Neural crest cell (in vitro differentiated cells): Measurements from ENCODE around the gene AKAP13. TPM values are rescaled to one million over a fixed set of nuclear protein-coding genes. Genes with fewer than 3 reads are reported as not detected.

Experiments
- DNase-seq: peaks from one replicate; pipeline ENCODE4 v3.0.0; 2021; ENCODE audit warnings: low read depth, mixed read lengths, low spot score
- H3K27ac Mint-ChIP-seq: one replicate; pipeline ENCODE4 v1.8.0; 2021; ENCODE audit warnings: mild to moderate bottlenecking, mixed read lengths; ENCODE audit not compliant: unreplicated experiment
- H3K27me3 Mint-ChIP-seq: 2 replicates; pipeline ENCODE4 v1.8.0; 2021; ENCODE audit warnings: low read depth, mild to moderate bottlenecking, mixed read lengths
- H3K36me3 Mint-ChIP-seq: 2 replicates; pipeline ENCODE4 v1.8.0; 2021; ENCODE audit warnings: low read depth, mild to moderate bottlenecking, mixed read lengths
- H3K4me1 Mint-ChIP-seq: 2 replicates; pipeline ENCODE4 v1.8.0; 2021; ENCODE audit warnings: mixed read lengths
- H3K4me3 Mint-ChIP-seq: one replicate; pipeline ENCODE4 v1.8.0; 2021; ENCODE audit warnings: mild to moderate bottlenecking, mixed read lengths
- H3K9me3 Mint-ChIP-seq: 2 replicates; pipeline ENCODE4 v1.8.0; 2021; ENCODE audit warnings: mixed read lengths
- total RNA-seq: library from RNA; stranded (reverse); gene quantifications from 2 replicates; pipeline ENCODE4 v1.2.1, GENCODE V29; 2021
- TF ChIP-seq, protein P1 (sequence below): fragments of 200-600 bp; sonication (generic); conservative IDR thresholded peaks from 2 replicates; pipeline ENCODE4 v1.5.0; 2021; ENCODE audit warnings: antibody characterized with exemption, mild to moderate bottlenecking

The AKAP13 gene
- total RNA-seq, 1 donor from 2014 or later, result 81.3 TPM

- peaks cover 4% of the 10 kb centered on the region for H3K9me3 Mint-ChIP-seq
- H3K36me3 Mint-ChIP-seq, result no peaks in the 10 kb centered on the region
- peaks cover 42% of the 10 kb centered on the region for H3K4me1 Mint-ChIP-seq
- no peak overlapping the region for H3K4me3 Mint-ChIP-seq
- TF ChIP-seq, protein P1, sequence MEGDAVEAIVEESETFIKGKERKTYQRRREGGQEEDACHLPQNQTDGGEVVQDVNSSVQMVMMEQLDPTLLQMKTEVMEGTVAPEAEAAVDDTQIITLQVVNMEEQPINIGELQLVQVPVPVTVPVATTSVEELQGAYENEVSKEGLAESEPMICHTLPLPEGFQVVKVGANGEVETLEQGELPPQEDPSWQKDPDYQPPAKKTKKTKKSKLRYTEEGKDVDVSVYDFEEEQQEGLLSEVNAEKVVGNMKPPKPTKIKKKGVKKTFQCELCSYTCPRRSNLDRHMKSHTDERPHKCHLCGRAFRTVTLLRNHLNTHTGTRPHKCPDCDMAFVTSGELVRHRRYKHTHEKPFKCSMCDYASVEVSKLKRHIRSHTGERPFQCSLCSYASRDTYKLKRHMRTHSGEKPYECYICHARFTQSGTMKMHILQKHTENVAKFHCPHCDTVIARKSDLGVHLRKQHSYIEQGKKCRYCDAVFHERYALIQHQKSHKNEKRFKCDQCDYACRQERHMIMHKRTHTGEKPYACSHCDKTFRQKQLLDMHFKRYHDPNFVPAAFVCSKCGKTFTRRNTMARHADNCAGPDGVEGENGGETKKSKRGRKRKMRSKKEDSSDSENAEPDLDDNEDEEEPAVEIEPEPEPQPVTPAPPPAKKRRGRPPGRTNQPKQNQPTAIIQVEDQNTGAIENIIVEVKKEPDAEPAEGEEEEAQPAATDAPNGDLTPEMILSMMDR, result no peak
- no peak overlapping the region for H3K27ac Mint-ChIP-seq
- no peaks in the 10 kb centered on the region for H3K27me3 Mint-ChIP-seq
- DNase-seq, result no peak
Observed at GRCh38 chr15:85333132-85333831, 47.1 kb upstream of the AKAP13 start.

- H3K27ac Mint-ChIP-seq, result no peak overlapping the region
- no peaks in the 10 kb centered on the region for H3K36me3 Mint-ChIP-seq
- H3K4me3 Mint-ChIP-seq, result no peak overlapping the region
- TF ChIP-seq, protein P1, result no peak
- DNase-seq, result no peak
- H3K27me3 Mint-ChIP-seq, result no peaks in the 10 kb centered on the region
- peaks cover 4% of the 10 kb centered on the region for H3K9me3 Mint-ChIP-seq
- H3K4me1 Mint-ChIP-seq, result peaks cover 37% of the 10 kb centered on the region
Observed at GRCh38 chr15:85334241-85334640, 46.2 kb upstream of the AKAP13 start.

DNA sequence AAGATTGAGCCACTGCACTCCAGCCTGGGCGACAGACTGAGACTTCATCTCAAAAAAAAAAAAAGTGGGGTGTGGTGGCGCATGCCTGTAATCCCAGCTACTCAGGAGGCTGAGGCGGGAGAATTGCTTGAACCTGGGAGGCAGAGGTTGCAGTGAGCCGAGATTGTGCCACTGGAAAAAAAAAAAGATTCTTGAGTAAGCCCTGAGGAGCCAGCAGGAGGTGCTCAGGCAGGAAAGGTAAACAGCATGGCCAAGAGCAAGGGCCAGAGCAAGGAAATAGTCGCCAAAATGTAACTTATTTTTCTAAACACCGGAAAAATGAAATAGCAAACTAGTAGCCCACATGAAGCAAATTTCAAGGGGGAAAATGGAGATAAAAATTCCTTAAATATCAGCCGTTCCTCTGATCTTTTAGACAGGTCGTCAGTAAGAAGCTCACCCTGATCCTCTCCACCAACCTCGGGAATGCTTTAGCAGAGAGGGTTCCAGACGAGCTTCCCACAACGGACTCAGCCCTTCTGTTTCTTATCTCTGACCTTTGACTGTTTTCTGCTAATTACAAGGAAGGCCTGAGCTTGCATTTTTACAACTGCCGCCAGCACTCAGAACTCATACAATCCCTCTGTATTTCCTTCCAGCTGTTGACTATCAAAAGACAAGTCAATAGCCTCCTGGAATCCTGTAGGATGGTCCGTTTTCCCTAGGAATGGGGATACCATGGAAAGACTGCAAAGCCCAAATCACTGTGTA lies 45.0 kb upstream of the AKAP13 start:
- H3K4me1 Mint-ChIP-seq, result peaks cover 28% of the 10 kb centered on the region
- H3K27me3 Mint-ChIP-seq, result no peaks in the 10 kb centered on the region
- TF ChIP-seq, protein P1, result no peak
- H3K4me3 Mint-ChIP-seq, result no peak overlapping the region
- H3K9me3 Mint-ChIP-seq, result peaks cover 4% of the 10 kb centered on the region
- H3K36me3 Mint-ChIP-seq, result no peaks in the 10 kb centered on the region
- no peak for DNase-seq
- no peak overlapping the region for H3K27ac Mint-ChIP-seq

DNA sequence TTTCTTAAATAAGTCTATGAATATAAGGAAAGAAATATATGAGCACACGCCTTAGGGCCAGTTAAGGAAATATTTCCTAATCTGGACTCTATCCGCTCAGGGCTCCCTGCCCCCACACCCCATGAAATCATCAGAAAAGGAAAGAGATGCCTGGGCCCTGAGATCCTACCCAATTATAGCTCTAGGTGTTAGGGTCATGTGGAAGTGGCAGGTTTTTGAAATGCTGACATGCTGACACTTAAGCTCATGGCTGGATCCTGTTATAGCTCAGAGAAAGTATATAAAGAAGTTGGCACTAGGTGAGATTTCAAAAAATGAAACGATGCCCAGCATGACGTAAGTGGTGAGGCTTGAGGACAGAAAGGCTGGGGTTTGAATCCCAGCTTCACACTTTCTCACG lies 43.5 kb upstream of the AKAP13 start:
- Mint-ChIP-seq H3K4me1 (peaks cover 13% of the 10 kb centered on the region), H3K27me3 (no peaks in the 10 kb centered on the region), H3K36me3 (no peaks in the 10 kb centered on the region), H3K27ac (no peak overlapping the region), H3K9me3 (peaks cover 4% of the 10 kb centered on the region), H3K4me3 (no peak overlapping the region)
- no peak for DNase-seq
- TF ChIP-seq, protein P1, result no peak

DNA sequence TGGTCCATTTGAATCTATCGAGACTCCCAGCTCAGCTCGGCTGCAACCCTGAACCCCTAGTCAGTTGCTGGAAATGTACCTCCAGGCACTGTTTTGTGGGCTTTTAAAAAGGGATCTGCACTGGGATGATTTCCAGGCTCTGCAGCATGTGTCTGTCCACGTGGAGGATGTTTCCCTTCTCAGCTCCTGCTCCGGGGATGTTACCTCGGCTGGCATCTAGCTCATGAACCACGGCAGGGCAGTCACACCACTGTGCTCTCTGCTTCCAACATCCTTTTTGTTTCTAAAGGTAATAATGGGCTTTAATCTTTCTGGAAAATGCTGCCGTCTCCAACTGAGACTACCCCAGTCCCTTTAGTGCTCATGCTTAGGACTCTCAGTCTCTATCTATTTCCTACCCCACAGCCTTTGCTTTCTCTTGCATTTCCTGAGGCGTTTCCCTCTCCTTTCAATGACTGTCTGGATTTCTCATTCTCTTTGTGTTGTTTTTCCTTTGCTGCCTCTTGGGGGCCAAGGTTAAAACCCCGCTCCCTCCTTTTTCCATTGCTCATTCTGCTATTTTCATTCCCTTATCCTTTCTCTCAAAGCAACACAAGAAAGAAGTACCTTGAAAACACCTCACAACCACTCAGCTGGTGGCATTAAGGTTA lies 42.9 kb upstream of the AKAP13 start:
- no peak overlapping the region for H3K27ac Mint-ChIP-seq
- TF ChIP-seq, protein P1, result no peak
- H3K36me3 Mint-ChIP-seq, result no peaks in the 10 kb centered on the region
- H3K27me3 Mint-ChIP-seq, result no peaks in the 10 kb centered on the region
- peaks cover 11% of the 10 kb centered on the region for H3K4me1 Mint-ChIP-seq
- H3K9me3 Mint-ChIP-seq, result peaks cover 4% of the 10 kb centered on the region
- H3K4me3 Mint-ChIP-seq, result no peak overlapping the region
- no peak for DNase-seq
